WTC11 (cell line): ENCODE measurements around the gene DYSF. TPM values are rescaled to one million over a fixed set of nuclear protein-coding genes. Genes with fewer than 3 reads are reported as not detected.

Experiments
- ATAC-seq: fragments of 200-7000 bp; cut with Tn5 transposase; 2 replicates; pipeline ENCODE4 v1.10.0; 2021; ENCODE audit warnings: mild to moderate bottlenecking, moderate library complexity
- CTCF ChIA-PET: fragments of 300-600 bp; sonication (Branson Sonifier 250); formaldehyde crosslinking; loops from one replicate; lab custom pipeline; 2021; ENCODE audit warnings: antibody characterized with exemption; lab: Charles Lee
- POLR2A ChIA-PET: fragments of 350-600 bp; sonication (Branson Sonifier 250); formaldehyde crosslinking; loops from one replicate; lab custom pipeline; 2021; ENCODE audit warnings: antibody characterized with exemption; lab: Charles Lee
- DNase-seq: peaks from one replicate; pipeline ENCODE4 v3.0.0; 2021; ENCODE audit warnings: low spot score
- H3K27ac Mint-ChIP-seq: 2 replicates; pipeline ENCODE4 v1.8.0; 2021; ENCODE audit warnings: mixed read lengths
- H3K27me3 Mint-ChIP-seq: 2 replicates; pipeline ENCODE4 v1.8.0; 2021; ENCODE audit warnings: low read depth, mild to moderate bottlenecking, moderate library complexity, mixed read lengths
- H3K36me3 Mint-ChIP-seq: 2 replicates; pipeline ENCODE4 v1.8.0; 2021; ENCODE audit warnings: mixed read lengths
- H3K4me1 Mint-ChIP-seq: 2 replicates; pipeline ENCODE4 v1.8.0; 2022; ENCODE audit warnings: mixed read lengths
- H3K4me3 Mint-ChIP-seq: 2 replicates; pipeline ENCODE4 v1.8.0; 2021; ENCODE audit warnings: mild to moderate bottlenecking, moderate library complexity, mixed read lengths
- H3K9me3 Mint-ChIP-seq: 2 replicates; pipeline ENCODE4 v1.8.0; 2021; ENCODE audit warnings: mixed read lengths
- ATF3 ChIP-seq: sonication (generic); formaldehyde crosslinking; conservative IDR thresholded peaks from 2 replicates; pipeline ENCODE4 v1.8.1; 2022; ENCODE audit warnings: mild to moderate bottlenecking, missing genetic modification reagents
- CBFB ChIP-seq: sonication (generic); formaldehyde crosslinking; IDR thresholded peaks from 2 replicates; pipeline ENCODE4 v1.8.1; 2022; ENCODE audit warnings: mild to moderate bottlenecking, low read depth, missing genetic modification reagents
- EMX1 ChIP-seq: fragments of 250-450 bp; sonication (Bioruptor Pico); IDR thresholded peaks from 2 replicates; pipeline ENCODE4 v1.8.0; 2021; ENCODE audit warnings: mild to moderate bottlenecking
- GTF2I ChIP-seq: fragments of 250-450 bp; sonication (Bioruptor Pico); conservative IDR thresholded peaks from 2 replicates; pipeline ENCODE4 v1.4.0; 2021; ENCODE audit warnings: mild to moderate bottlenecking
- HMGXB4 ChIP-seq: sonication (generic); formaldehyde crosslinking; IDR thresholded peaks from 2 replicates; pipeline ENCODE4 v1.8.1; 2023; ENCODE audit warnings: mild to moderate bottlenecking, moderate library complexity, missing genetic modification reagents
- KAT7 ChIP-seq: sonication (generic); formaldehyde crosslinking; IDR thresholded peaks from 2 replicates; pipeline ENCODE4 v1.8.1; 2023; ENCODE audit warnings: missing genetic modification reagents, mild to moderate bottlenecking, borderline replicate concordance
- MYBL2 ChIP-seq: sonication (generic); formaldehyde crosslinking; IDR thresholded peaks from 2 replicates; pipeline ENCODE4 v1.8.1; 2023; ENCODE audit warnings: mild to moderate bottlenecking, moderate library complexity, missing genetic modification reagents
- NFYB ChIP-seq: sonication (generic); formaldehyde crosslinking; conservative IDR thresholded peaks from 2 replicates; pipeline ENCODE4 v1.8.0; 2022; ENCODE audit warnings: low read depth, missing genetic modification reagents
- PRDM15 ChIP-seq: sonication (generic); formaldehyde crosslinking; IDR thresholded peaks from 2 replicates; pipeline ENCODE4 v1.8.0; 2022; ENCODE audit warnings: missing genetic modification reagents
- PRRX2 ChIP-seq: fragments of 250-450 bp; sonication (Bioruptor Pico); IDR thresholded peaks from 2 replicates; pipeline ENCODE4 v1.8.0; 2021; ENCODE audit warnings: mild to moderate bottlenecking
- SP1 ChIP-seq: sonication (generic); formaldehyde crosslinking; conservative IDR thresholded peaks from 2 replicates; pipeline ENCODE4 v1.8.1; 2022; ENCODE audit warnings: missing genetic modification reagents
- TCF7 ChIP-seq: sonication (generic); formaldehyde crosslinking; IDR thresholded peaks from 2 replicates; pipeline ENCODE4 v1.8.0; 2022; ENCODE audit warnings: mild to moderate bottlenecking, low read depth, missing genetic modification reagents, moderate library complexity
- TP53 ChIP-seq: sonication (generic); formaldehyde crosslinking; IDR thresholded peaks from 2 replicates; pipeline ENCODE4 v1.8.1; 2023; ENCODE audit warnings: mild to moderate bottlenecking, missing genetic modification reagents
- USF1 ChIP-seq: sonication (generic); formaldehyde crosslinking; IDR thresholded peaks from 2 replicates; pipeline ENCODE4 v1.8.0; 2022; ENCODE audit warnings: mild to moderate bottlenecking, missing genetic modification reagents
- ZNF281 ChIP-seq: sonication (generic); formaldehyde crosslinking; IDR thresholded peaks from 2 replicates; pipeline ENCODE4 v1.8.0; 2023; ENCODE audit warnings: mild to moderate bottlenecking, missing genetic modification reagents
- ZNF416 ChIP-seq: fragments of 250-450 bp; sonication (Bioruptor Pico); IDR thresholded peaks from 2 replicates; pipeline ENCODE4 v1.9.0; 2021; ENCODE audit warnings: mild to moderate bottlenecking, inconsistent platforms
- ZNF423 ChIP-seq: fragments of 250-450 bp; sonication (Bioruptor Pico); IDR thresholded peaks from 2 replicates; pipeline ENCODE4 v2.1.2; 2022; ENCODE audit warnings: mild to moderate bottlenecking, moderate library complexity
- ZNF425 ChIP-seq: fragments of 250-450 bp; sonication (Bioruptor Pico); conservative IDR thresholded peaks from 2 replicates; pipeline ENCODE4 v1.9.0; 2021; ENCODE audit warnings: mild to moderate bottlenecking
- ZNF532 ChIP-seq: fragments of 250-450 bp; sonication (Bioruptor Pico); IDR thresholded peaks from 2 replicates; pipeline ENCODE4 v1.9.0; 2021; ENCODE audit warnings: mild to moderate bottlenecking, borderline replicate concordance
- total RNA-seq: library from RNA; stranded (reverse); gene quantifications from 3 replicates; pipeline ENCODE4 v1.2.3, GENCODE V29; 2021

The DYSF gene
- total RNA-seq, 1 experiment from 2014 or later, result 14.8 TPM

- no peak for TF ChIP-seq SP1
- TF ChIP-seq ZNF423 (CRISPR knock-in tag), result no peak
- no peak for TF ChIP-seq PRDM15
Measured at GRCh38 chr2:71643674-71644357, 190.5 kb downstream of the DYSF start (continued).

- POLR2A ChIA-PET, result no interaction called here
- DNase-seq (no peak), ATAC-seq (no peak)
- H3K27ac Mint-ChIP-seq, result no peak overlapping the region
- H3K9me3 Mint-ChIP-seq, result no peaks in the 10 kb centered on the region
- CTCF ChIA-PET, result no interaction called here
- no peaks in the 10 kb centered on the region for H3K36me3 Mint-ChIP-seq
- H3K4me3 Mint-ChIP-seq, result no peak overlapping the region
- H3K4me1 Mint-ChIP-seq, result peaks cover 15% of the 10 kb centered on the region
- no peaks in the 10 kb centered on the region; the same call in 1 of the 2 replicates for H3K27me3 Mint-ChIP-seq
- TF ChIP-seq ZNF532 (CRISPR knock-in tag) (no peak), ATF3 (CRISPR knock-in tag) (no peak), ZNF281 (CRISPR knock-in tag) (no peak), EMX1 (no peak), GTF2I (CRISPR knock-in tag) (no peak), CBFB (no peak), HMGXB4 (CRISPR knock-in tag) (no peak), TCF7 (CRISPR knock-in tag) (no peak), ZNF425 (CRISPR knock-in tag) (no peak), USF1 (CRISPR knock-in tag) (no peak), NFYB (CRISPR knock-in tag) (no peak), MYBL2 (CRISPR knock-in tag) (no peak), ZNF416 (no peak), TP53 (CRISPR knock-in tag) (no peak), PRRX2 (no peak), KAT7 (no peak)
Measured at GRCh38 chr2:71646028-71646427, 192.7 kb downstream of the DYSF start.
